HepG2 (cell line): ENCODE data around the gene VEZF1. TPM values are rescaled to one million over a fixed set of nuclear protein-coding genes. Genes with fewer than 3 reads are reported as not detected.

Experiments
- AHR ChIP-seq: IDR thresholded peaks from 2 replicates; pipeline ENCODE4 v1.6.1; 2018; ENCODE audit warnings: missing genetic modification reagents, missing compliant biosample characterization
- GABPB1 ChIP-seq: IDR thresholded peaks from 2 replicates; pipeline ENCODE4 v1.6.1; 2016; ENCODE audit warnings: mild to moderate bottlenecking, missing genetic modification reagents, moderate library complexity, missing compliant biosample characterization
- IKZF4 ChIP-seq: sonication (generic); formaldehyde crosslinking; IDR thresholded peaks from 2 replicates; pipeline ENCODE4 v1.5.1; 2020; ENCODE audit warnings: borderline replicate concordance, mild to moderate bottlenecking, low read depth, missing genetic modification reagents; ENCODE audit errors: not compliant biosample characterization
- KIAA2018 ChIP-seq: sonication (generic); formaldehyde crosslinking; IDR thresholded peaks from 2 replicates; pipeline ENCODE4 v1.5.0; 2020; ENCODE audit warnings: mild to moderate bottlenecking, missing genetic modification reagents, borderline replicate concordance
- NKX3-1 ChIP-seq: sonication (generic); formaldehyde crosslinking; IDR thresholded peaks from 2 replicates; pipeline ENCODE4 v1.5.0; 2020; ENCODE audit warnings: missing genetic modification reagents
- PAWR ChIP-seq: sonication (generic); formaldehyde crosslinking; IDR thresholded peaks from 2 replicates; pipeline ENCODE4 v1.4.0; 2020; ENCODE audit warnings: missing genetic modification reagents, mild to moderate bottlenecking, borderline replicate concordance
- PLSCR1 ChIP-seq: sonication (generic); formaldehyde crosslinking; IDR thresholded peaks from 2 replicates; pipeline ENCODE4 v1.5.0; 2020; ENCODE audit warnings: missing genetic modification reagents, mild to moderate bottlenecking, borderline replicate concordance
- PRPF4 ChIP-seq: fragments of 200-400 bp; formaldehyde crosslinking; IDR thresholded peaks from 2 replicates; pipeline ENCODE4 v1.6.1; 2016; ENCODE audit warnings: low read length, low read depth; ENCODE audit not compliant: poor library complexity, severe bottlenecking
- RXRB ChIP-seq: IDR thresholded peaks from 2 replicates; pipeline ENCODE4 v1.6.1; 2016; ENCODE audit warnings: borderline replicate concordance, missing genetic modification reagents, missing compliant biosample characterization
- SAP130 ChIP-seq: IDR thresholded peaks from 2 replicates; pipeline ENCODE4 v1.6.1; 2016; ENCODE audit warnings: low read depth
- YEATS4 ChIP-seq: sonication (generic); formaldehyde crosslinking; IDR thresholded peaks from 2 replicates; pipeline ENCODE4 v1.4.0; 2020; ENCODE audit warnings: missing genetic modification reagents, borderline replicate concordance
- ZBTB20 ChIP-seq: sonication (generic); formaldehyde crosslinking; IDR thresholded peaks from 2 replicates; pipeline ENCODE4 v1.8.1; 2023; ENCODE audit warnings: missing genetic modification reagents, low read depth, mild to moderate bottlenecking, borderline replicate concordance
- ZNF660 ChIP-seq: sonication (generic); formaldehyde crosslinking; IDR thresholded peaks from 2 replicates; pipeline ENCODE4 v1.5.1; 2020; ENCODE audit warnings: mild to moderate bottlenecking, low read depth, missing genetic modification reagents, borderline replicate concordance
- ZNF713 ChIP-seq: sonication (generic); formaldehyde crosslinking; IDR thresholded peaks from 2 replicates; pipeline ENCODE4 v1.4.0; 2020; ENCODE audit warnings: mild to moderate bottlenecking, missing genetic modification reagents
- ZNF724P ChIP-seq: sonication (generic); formaldehyde crosslinking; IDR thresholded peaks from 2 replicates; pipeline ENCODE4 v1.8.0; 2022; ENCODE audit warnings: missing genetic modification reagents, borderline replicate concordance
- ZNF841 ChIP-seq: sonication (generic); formaldehyde crosslinking; IDR thresholded peaks from 2 replicates; pipeline ENCODE4 v1.8.1; 2023; ENCODE audit warnings: missing genetic modification reagents, borderline replicate concordance
- polyA plus RNA-seq, 8 experiments: library from polyadenylated mRNA; depleted of rRNA in 3 of 8; stranded (reverse) in 7 of 8; unstranded in 1 of 8; fragments of >200 nt; fragmentation: Illumina TruSeq in 4 of 8; extraction: Trizol in 4 of 8; gene quantifications; 2 replicates each; pipeline versions ENCODE4 v1.2.1 to v1.2.3, GENCODE V29; 2011 to 2016; ENCODE audit warnings: low read depth in 4 of 8, missing spikeins in 1 of 8, mixed read lengths in 1 of 8; ENCODE audit not compliant: insufficient read depth in 1 of 8
- total RNA-seq, 5 experiments: library from RNA; depleted of rRNA; stranded (reverse); fragments of >200 nt; fragmentation: Illumina TruSeq; extraction: Trizol; gene quantifications; 2 replicates each; pipeline ENCODE4 v1.2.3, GENCODE V29; 2016; ENCODE audit warnings: low read depth in 1 of 5
- TF ChIP-seq, protein P1 (sequence below), 2 experiments: sonication (generic) in 1 of 2; formaldehyde crosslinking in 1 of 2; IDR thresholded peaks; 2 replicates each; pipeline versions ENCODE4 v1.4.0 to v1.6.1; 2018 to 2020; ENCODE audit warnings: missing genetic modification reagents in 2 of 2, borderline replicate concordance in 1 of 2, low read depth in 1 of 2, mild to moderate bottlenecking in 1 of 2, missing biosample characterization in 1 of 2

VEZF1 gene
- total and polyA plus RNA-seq, 2 of the 13 experiments (the other 11 are each of a cell fraction or from before 2014, with no cell fraction given) = 45.9 to 49.7 TPM

DNA sequence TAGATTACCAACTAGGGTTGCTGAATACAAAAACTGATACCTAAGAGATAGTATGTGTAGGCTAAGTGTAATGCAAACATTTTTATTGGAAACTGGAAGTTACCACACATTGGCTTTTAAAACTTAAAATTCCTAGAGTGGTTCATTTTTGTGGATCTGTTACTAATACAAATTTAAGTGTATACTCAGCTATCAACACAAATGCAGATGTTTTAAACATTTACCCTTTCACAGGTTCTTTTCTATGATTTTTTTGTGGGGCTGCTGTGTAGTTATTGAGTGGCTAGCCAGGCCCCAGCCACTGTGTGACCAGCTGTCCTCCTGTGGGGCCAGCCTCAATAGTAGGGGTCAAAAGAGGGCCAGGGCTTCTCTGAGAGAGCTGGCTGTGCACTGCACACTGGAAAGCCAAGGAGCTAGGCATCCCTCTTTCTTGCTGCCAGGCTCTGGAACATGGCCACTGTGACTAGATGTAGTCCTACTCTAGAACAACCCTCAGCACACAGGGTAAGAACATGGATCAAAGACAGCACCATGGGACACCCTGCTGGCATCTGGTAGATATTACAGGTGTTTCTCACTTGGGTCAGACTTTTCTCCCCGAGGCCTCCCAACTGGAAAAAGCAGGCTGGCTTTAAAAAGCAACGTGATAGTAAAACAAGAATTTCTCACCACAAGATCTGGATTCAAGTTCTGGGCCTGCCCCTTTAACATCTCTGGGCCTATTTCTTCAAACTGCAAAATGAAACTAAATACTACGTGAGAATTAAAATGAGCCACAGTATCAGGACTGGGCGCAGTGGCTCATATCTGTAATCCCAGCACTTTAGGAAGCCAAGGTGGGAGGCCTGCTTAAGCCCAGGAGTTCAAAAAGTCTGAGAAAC is 7.3 kb upstream of the VEZF1 start (continued):
- TF ChIP-seq KIAA2018 (CRISPR knock-in tag) (no peak), PLSCR1 (CRISPR knock-in tag) (no peak), ZNF724P (CRISPR knock-in tag) (no peak), RXRB (CRISPR knock-in tag) (peak; percentile 25; the same call in 1 of the 2 replicates), NKX3-1 (no peak), PRPF4 (no peak), ZNF713 (CRISPR knock-in tag) (no peak), AHR (no peak), SAP130 (CRISPR knock-in tag) (0 out of 2 replicates have a peak, but pooled peaks have one; percentile 43), YEATS4 (CRISPR knock-in tag) (no peak), GABPB1 (CRISPR knock-in tag) (no peak), PAWR (CRISPR knock-in tag) (no peak), IKZF4 (CRISPR knock-in tag) (no peak), ZNF841 (no peak), ZNF660 (CRISPR knock-in tag) (no peak), ZBTB20 (no peak)
- TF ChIP-seq, protein P1, sequence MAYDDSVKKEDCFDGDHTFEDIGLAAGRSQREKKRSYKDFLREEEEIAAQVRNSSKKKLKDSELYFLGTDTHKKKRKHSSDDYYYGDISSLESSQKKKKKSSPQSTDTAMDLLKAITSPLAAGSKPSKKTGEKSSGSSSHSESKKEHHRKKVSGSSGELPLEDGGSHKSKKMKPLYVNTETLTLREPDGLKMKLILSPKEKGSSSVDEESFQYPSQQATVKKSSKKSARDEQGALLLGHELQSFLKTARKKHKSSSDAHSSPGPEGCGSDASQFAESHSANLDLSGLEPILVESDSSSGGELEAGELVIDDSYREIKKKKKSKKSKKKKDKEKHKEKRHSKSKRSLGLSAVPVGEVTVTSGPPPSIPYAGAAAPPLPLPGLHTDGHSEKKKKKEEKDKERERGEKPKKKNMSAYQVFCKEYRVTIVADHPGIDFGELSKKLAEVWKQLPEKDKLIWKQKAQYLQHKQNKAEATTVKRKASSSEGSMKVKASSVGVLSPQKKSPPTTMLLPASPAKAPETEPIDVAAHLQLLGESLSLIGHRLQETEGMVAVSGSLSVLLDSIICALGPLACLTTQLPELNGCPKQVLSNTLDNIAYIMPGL (CRISPR knock-in tag; IDR thresholded peaks at IDR 0.05; ENCODE audit: borderline replicate concordance in 1 of 2, low read depth in 1 of 2) = peak; percentile 30 to 37; a peak in 1 of 4 replicates
